K562 (cell line): Measurements from ENCODE around the gene ERC2. TPM values are rescaled to one million over a fixed set of nuclear protein-coding genes. Genes with fewer than 3 reads are reported as not detected.

Experiments used
- ATAC-seq: fragments of 200-7000 bp; cut with Tn5 transposase; 3 replicates; pipeline ENCODE4 v1.9.1; 2020; ENCODE audit warnings: moderate library complexity
- BruUV-seq: library from RNA; stranded (reverse); fragments of 400-500 nt; replicated peaks from 2 replicates; lab custom pipeline; 2021; lab: Mats Ljungman, UMichigan
- CTCF ChIA-PET: fragments of 300-600 bp; formaldehyde crosslinking; extraction: SDS; loops from one replicate; lab custom pipeline; 2021; ENCODE audit warnings: low intra/inter-chr PET ratio; lab: Yijun Ruan, JAX
- POLR2A ChIA-PET: fragments of 300-600, 350-650 bp; sonication (Branson Sonifier 250); formaldehyde crosslinking; extraction: SDS; loops from one replicate; lab custom pipeline; 2021; ENCODE audit warnings: antibody characterized with exemption, inconsistent platforms; lab: Yijun Ruan, JAX
- DNase-seq, 4 experiments: peaks; one replicate each; pipeline versions ENCODE4 v3.0.0 to v3.0.0-alpha.2; 2011 to 2018; ENCODE audit warnings: low spot score in 3 of 4, mixed read lengths in 3 of 4; ENCODE audit errors: extremely low read depth in 1 of 4
- FAIRE-seq: peaks from 2 replicates; lab custom pipeline; 2011; peaks lifted over from hg19 to GRCh38; lab: Jason Lieb, UNC
- H2AFZ ChIP-seq: 2 replicates; pipeline ENCODE4 v1.6.0; 2011; ENCODE audit warnings: low read depth, low read length, control low read depth, inconsistent platforms
- H3K27ac ChIP-seq: fragments of 200-600 bp; 3 replicates; pipeline ENCODE4 v1.8.0; 2011; ENCODE audit warnings: low read depth, mild to moderate bottlenecking, control low read depth, inconsistent platforms, low read length, moderate library complexity, mixed read lengths; ENCODE audit errors: extremely low read depth
- H3K27me3 ChIP-seq, 2 experiments: fragments of 300-600 bp in 1 of 2; 2 replicates in 1 of 2; 3 replicates in 1 of 2; pipeline versions ENCODE4 v1.6.0 to v1.8.0; 2011; ENCODE audit warnings: inconsistent platforms in 2 of 2, low read length in 2 of 2, mild to moderate bottlenecking in 1 of 2, mixed read lengths in 1 of 2, moderate library complexity in 1 of 2; ENCODE audit not compliant: control insufficient read depth in 2 of 2, insufficient read depth in 2 of 2
- H3K36me3 ChIP-seq: fragments of 300-600 bp; 3 replicates; pipeline ENCODE4 v1.8.0; 2011; ENCODE audit warnings: mild to moderate bottlenecking, low read length, inconsistent platforms; ENCODE audit not compliant: control insufficient read depth, insufficient read depth
- H3K4me1 ChIP-seq, 2 experiments: fragments of 200-600 bp in 1 of 2; replicated peaks in 1 of 2; 2 replicates in 1 of 2; 3 replicates in 1 of 2; pipeline versions ENCODE4 v1.5.1 to v1.8.0; 2011; ENCODE audit warnings: inconsistent platforms in 2 of 2, low read length in 2 of 2, mild to moderate bottlenecking in 1 of 2, mixed read lengths in 1 of 2, moderate library complexity in 1 of 2; ENCODE audit not compliant: control insufficient read depth in 2 of 2, insufficient read depth in 2 of 2
- H3K4me2 ChIP-seq: 2 replicates; pipeline ENCODE4 v1.6.1; 2011; ENCODE audit warnings: low read length, control low read depth, inconsistent platforms, mixed read lengths; ENCODE audit not compliant: insufficient read depth
- H3K4me3 ChIP-seq: fragments of 200-600 bp; sonication (generic), shearing (Covaris generic); 2 replicates; pipeline ENCODE4 v1.5.1; 2016; ENCODE audit warnings: control low read depth, inconsistent platforms
- H3K79me2 ChIP-seq: fragments of 200-600 bp; 3 replicates; pipeline ENCODE4 v1.8.0; 2011; ENCODE audit warnings: low read length, inconsistent platforms; ENCODE audit not compliant: control insufficient read depth, insufficient read depth
- H3K9ac ChIP-seq, 2 experiments: 2 replicates each; pipeline versions ENCODE4 v1.6.0 to v1.6.1; 2011; ENCODE audit warnings: low read depth in 2 of 2, low read length in 2 of 2, control low read depth in 1 of 2, inconsistent platforms in 1 of 2, mild to moderate bottlenecking in 1 of 2, mixed read lengths in 1 of 2; ENCODE audit not compliant: insufficient read depth in 1 of 2
- H3K9me1 ChIP-seq: one replicate; pipeline ENCODE4 v1.6.0; 2011; ENCODE audit warnings: inconsistent platforms, mild to moderate bottlenecking, low read length, moderate library complexity; ENCODE audit not compliant: control insufficient read depth, insufficient read depth
- H3K9me3 ChIP-seq: replicated peaks from 2 replicates; pipeline ENCODE4 v1.5.1; 2011; ENCODE audit warnings: low read depth, low read length, inconsistent platforms; ENCODE audit not compliant: control insufficient read depth, insufficient read depth
- H4K20me1 ChIP-seq: replicated peaks from 2 replicates; pipeline ENCODE4 v1.6.1; 2011; ENCODE audit warnings: low read length, inconsistent platforms, mixed read lengths; ENCODE audit not compliant: control insufficient read depth, insufficient read depth
- ARID4B ChIP-seq: sonication (generic); formaldehyde crosslinking; IDR thresholded peaks from 2 replicates; pipeline ENCODE4 v1.8.0; 2022; ENCODE audit warnings: mild to moderate bottlenecking, missing genetic modification reagents
- BHLHE40 ChIP-seq: IDR thresholded peaks from 2 replicates; pipeline ENCODE4 v1.6.1; 2011; ENCODE audit warnings: low read length, improper control_type of control experiment
- HCFC1 ChIP-seq: IDR thresholded peaks from 2 replicates; pipeline ENCODE4 v1.6.1; 2012; ENCODE audit warnings: low read depth, low read length, improper control_type of control experiment
- KDM1A ChIP-seq, 2 experiments: fragments of 450-650 bp; IDR thresholded peaks; 2 replicates each; pipeline ENCODE4 v1.6.1; 2016; ENCODE audit warnings: mild to moderate bottlenecking in 2 of 2
- KLF10 ChIP-seq: fragments of 250-450 bp; sonication (Bioruptor Pico); IDR thresholded peaks from 2 replicates; pipeline ENCODE4 v1.6.1; 2021; ENCODE audit warnings: matching md5 sums
- KLF6 ChIP-seq: fragments of 250-450 bp; sonication (Bioruptor Pico); IDR thresholded peaks from 2 replicates; pipeline ENCODE4 v1.4.0; 2020; ENCODE audit warnings: mild to moderate bottlenecking, moderate library complexity, borderline replicate concordance
- L3MBTL2 ChIP-seq: fragments of 450-650 bp; IDR thresholded peaks from 2 replicates; pipeline ENCODE4 v1.6.1; 2016; ENCODE audit warnings: mild to moderate bottlenecking, moderate library complexity
- LARP7 ChIP-seq: fragments of 450-650 bp; IDR thresholded peaks from 2 replicates; pipeline ENCODE4 v1.6.1; 2016
- NELFE ChIP-seq: IDR thresholded peaks from 2 replicates; pipeline ENCODE4 v1.6.1; 2011; ENCODE audit warnings: mild to moderate bottlenecking; ENCODE audit not compliant: insufficient read depth, insufficient read length
- SMARCE1 ChIP-seq: fragments of 450-650 bp; IDR thresholded peaks from 2 replicates; pipeline ENCODE4 v1.7.1; 2016; ENCODE audit warnings: mild to moderate bottlenecking
- ZNF436 ChIP-seq: fragments of 250-450, 450-650 bp; sonication (Bioruptor Pico); formaldehyde crosslinking; IDR thresholded peaks from 2 replicates; pipeline ENCODE4 v1.7.0; 2020; ENCODE audit warnings: mild to moderate bottlenecking
- WGBS: fragments of 100-300 bp; shearing (Covaris generic); methylation state at CpG from one replicate; pipeline ENCODE4 v1.1.6; 2016; ENCODE audit warnings: low coverage, mixed read lengths; ENCODE audit not compliant: insufficient coverage; ENCODE audit errors: missing lambda C conversion rate; 5-methylcytosine and 5-hydroxymethylcytosine counted together
- in situ Hi-C: fragments of 300-500 bp; cut with MboI; formaldehyde crosslinking; loops from 4 replicates; pipeline ENCODE4 v1.15.0; 2018; ENCODE audit warnings: inconsistent platforms, mixed read lengths
- intact Hi-C: fragments of 100-400 bp; cut with micrococcal nuclease; formaldehyde crosslinking; loops from 2 replicates; pipeline ENCODE4 v1.14.2; 2022
- polyA plus RNA-seq, 8 experiments: library from polyadenylated mRNA; depleted of rRNA in 4 of 8; stranded (reverse) in 5 of 8; unstranded in 3 of 8; fragments of >200 nt; fragmentation: Nextera tagmentation in 2 of 8; fragmentation: Illumina TruSeq in 1 of 8; extraction: Ambion mirVana in 2 of 8; extraction: Trizol in 1 of 8; gene quantifications; 2 replicates each; pipeline versions ENCODE4 v1.2.1 to v1.2.3, GENCODE V29; 2011 to 2014; ENCODE audit warnings: inconsistent platforms in 1 of 8, missing spikeins in 1 of 8
- total RNA-seq, 7 experiments: library from RNA; depleted of rRNA in 6 of 7; stranded (reverse); fragments of >200 nt in 6 of 7; fragmentation: Illumina TruSeq in 2 of 7; extraction: Trizol in 2 of 7; gene quantifications; 2 replicates each; pipeline versions ENCODE4 v1.2.1 to v1.2.3, GENCODE V29; 2011 to 2021; ENCODE audit warnings: low replicate concordance in 1 of 7
- TF ChIP-seq, protein P1 (sequence below): fragments of 200-800 bp; sonication (Bioruptor generic); IDR thresholded peaks from 2 replicates; pipeline ENCODE4 v1.6.1; 2017; ENCODE audit warnings: missing genetic modification characterization, missing compliant biosample characterization
- TF ChIP-seq, protein P2 (sequence below): sonication (generic); formaldehyde crosslinking; IDR thresholded peaks from 2 replicates; pipeline ENCODE4 v1.8.1; 2023; ENCODE audit warnings: mild to moderate bottlenecking, missing genetic modification reagents
- TF ChIP-seq, protein P3 (sequence below): IDR thresholded peaks from 2 replicates; pipeline ENCODE4 v1.6.1; 2016; ENCODE audit warnings: missing genetic modification characterization, missing compliant biosample characterization

ERC2 gene
- total and polyA plus RNA-seq, 9 of the 15 experiments (the other 6 are each of a cell fraction or from before 2014, with no cell fraction given), result 0.04 to 0.18 (median 0.07) TPM; not detected in 2

- Histone ChIP-seq H2AFZ (no peak overlapping the region), H3K4me3 (no peak overlapping the region), H3K36me3 (no peaks in the 10 kb centered on the region), H3K9ac (no peak overlapping the region), H3K4me1 (peaks cover 0 to 3% of the 10 kb centered on the region in 2 experiments; a peak in 1 of 5 replicates), H3K27ac (no peak overlapping the region), H4K20me1 (no peaks in the 10 kb centered on the region), H3K27me3 (peaks cover 0 to 35% of the 10 kb centered on the region in 2 experiments; a peak in 2 of 5 replicates), H3K79me2 (no peaks in the 10 kb centered on the region), H3K9me1 (no peaks in the 10 kb centered on the region), H3K9me3 (no peaks in the 10 kb centered on the region), H3K4me2 (no peak overlapping the region)
- intact Hi-C loops, result loop anchor here (10.0 kb wide), 1 partner anchor 257 kb away; no protein-coding TSS in a partner anchor
- ChIA-PET CTCF (no interaction called here), POLR2A (interaction anchor here (0.6 kb wide), 1 partner anchor 21 kb away, joined by 5 read pairs; no protein-coding TSS in a partner anchor)
- WGBS, result 23% methylated on average over 16 of the region's 71 CpGs
- no peak for ATAC-seq
- no peak for FAIRE-seq
- BruUV-seq, result no TSS peak
- no peak for DNase-seq
- in situ Hi-C loops, result no loop called here
- TF ChIP-seq L3MBTL2 (no peak), ZNF436 (CRISPR knock-in tag) (no peak), NELFE (no peak), LARP7 (no peak), KDM1A (IDR thresholded peaks at IDR 0.05) (no peak), KLF10 (CRISPR knock-in tag) (no peak), KLF6 (CRISPR knock-in tag) (no peak), HCFC1 (no peak), SMARCE1 (no peak), ARID4B (CRISPR knock-in tag) (no peak), BHLHE40 (no peak)
- TF ChIP-seq, protein P1, sequence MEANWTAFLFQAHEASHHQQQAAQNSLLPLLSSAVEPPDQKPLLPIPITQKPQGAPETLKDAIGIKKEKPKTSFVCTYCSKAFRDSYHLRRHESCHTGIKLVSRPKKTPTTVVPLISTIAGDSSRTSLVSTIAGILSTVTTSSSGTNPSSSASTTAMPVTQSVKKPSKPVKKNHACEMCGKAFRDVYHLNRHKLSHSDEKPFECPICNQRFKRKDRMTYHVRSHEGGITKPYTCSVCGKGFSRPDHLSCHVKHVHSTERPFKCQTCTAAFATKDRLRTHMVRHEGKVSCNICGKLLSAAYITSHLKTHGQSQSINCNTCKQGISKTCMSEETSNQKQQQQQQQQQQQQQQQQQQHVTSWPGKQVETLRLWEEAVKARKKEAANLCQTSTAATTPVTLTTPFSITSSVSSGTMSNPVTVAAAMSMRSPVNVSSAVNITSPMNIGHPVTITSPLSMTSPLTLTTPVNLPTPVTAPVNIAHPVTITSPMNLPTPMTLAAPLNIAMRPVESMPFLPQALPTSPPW (CRISPR knock-in tag), result no peak
- TF ChIP-seq, protein P2, sequence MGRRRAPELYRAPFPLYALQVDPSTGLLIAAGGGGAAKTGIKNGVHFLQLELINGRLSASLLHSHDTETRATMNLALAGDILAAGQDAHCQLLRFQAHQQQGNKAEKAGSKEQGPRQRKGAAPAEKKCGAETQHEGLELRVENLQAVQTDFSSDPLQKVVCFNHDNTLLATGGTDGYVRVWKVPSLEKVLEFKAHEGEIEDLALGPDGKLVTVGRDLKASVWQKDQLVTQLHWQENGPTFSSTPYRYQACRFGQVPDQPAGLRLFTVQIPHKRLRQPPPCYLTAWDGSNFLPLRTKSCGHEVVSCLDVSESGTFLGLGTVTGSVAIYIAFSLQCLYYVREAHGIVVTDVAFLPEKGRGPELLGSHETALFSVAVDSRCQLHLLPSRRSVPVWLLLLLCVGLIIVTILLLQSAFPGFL (CRISPR knock-in tag), result no peak
- TF ChIP-seq, protein P3, sequence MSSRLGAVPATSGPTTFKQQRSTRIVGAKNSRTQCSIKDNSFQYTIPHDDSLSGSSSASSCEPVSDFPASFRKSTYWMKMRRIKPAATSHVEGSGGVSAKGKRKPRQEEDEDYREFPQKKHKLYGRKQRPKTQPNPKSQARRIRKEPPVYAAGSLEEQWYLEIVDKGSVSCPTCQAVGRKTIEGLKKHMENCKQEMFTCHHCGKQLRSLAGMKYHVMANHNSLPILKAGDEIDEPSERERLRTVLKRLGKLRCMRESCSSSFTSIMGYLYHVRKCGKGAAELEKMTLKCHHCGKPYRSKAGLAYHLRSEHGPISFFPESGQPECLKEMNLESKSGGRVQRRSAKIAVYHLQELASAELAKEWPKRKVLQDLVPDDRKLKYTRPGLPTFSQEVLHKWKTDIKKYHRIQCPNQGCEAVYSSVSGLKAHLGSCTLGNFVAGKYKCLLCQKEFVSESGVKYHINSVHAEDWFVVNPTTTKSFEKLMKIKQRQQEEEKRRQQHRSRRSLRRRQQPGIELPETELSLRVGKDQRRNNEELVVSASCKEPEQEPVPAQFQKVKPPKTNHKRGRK, result no peak
These were observed 980.7 kb downstream of the ERC2 start for GRCh38 chr3:55487381-55488241.
